PC-3 (cell line): ENCODE data around the gene TUBGCP6. TPM values are rescaled to one million over a fixed set of nuclear protein-coding genes. Genes with fewer than 3 reads are reported as not detected.

Source experiments
- ATAC-seq: fragments of 200-7000 bp; cut with Tn5 transposase; 2 replicates; pipeline ENCODE4 v1.9.1; 2020; ENCODE audit warnings: mild to moderate bottlenecking, moderate library complexity
- BruUV-seq: library from RNA; stranded (reverse); fragments of 400-500 nt; replicated peaks from 2 replicates; lab custom pipeline; 2021; lab: Mats Ljungman, UMichigan
- CTCF ChIA-PET: fragments of 300-600 bp; sonication (Branson Sonifier 250); formaldehyde crosslinking; loops from one replicate; lab custom pipeline; 2022; ENCODE audit warnings: antibody characterized with exemption; lab: Charles Lee
- POLR2A ChIA-PET: fragments of 300-600 bp; sonication (Branson Sonifier 250); formaldehyde crosslinking; loops from one replicate; lab custom pipeline; 2022; ENCODE audit warnings: antibody characterized with exemption; ENCODE audit not compliant: unreplicated experiment; lab: Charles Lee
- DNase-seq: peaks from one replicate; pipeline ENCODE4 v3.0.0-alpha.2; 2015
- H2AFZ ChIP-seq: fragments of 300-600 bp; sonication (generic); 2 replicates; pipeline ENCODE4 v1.6.0; 2016; ENCODE audit warnings: antibody characterized with exemption, low read length
- H3F3A ChIP-seq: fragments of 300-600 bp; sonication (generic); one replicate; pipeline ENCODE4 v1.6.0; 2017; ENCODE audit warnings: antibody characterized with exemption, low read length, control low read depth, mild to moderate bottlenecking; ENCODE audit not compliant: unreplicated experiment
- H3K27ac ChIP-seq: fragments of 300-600 bp; sonication (generic); 2 replicates; pipeline ENCODE4 v1.5.1; 2016; ENCODE audit warnings: mild to moderate bottlenecking, low read length
- H3K27me3 ChIP-seq: fragments of 300-600 bp; sonication (generic); 2 replicates; pipeline ENCODE4 v1.6.1; 2016; ENCODE audit warnings: low read length, mixed read lengths
- H3K36me3 ChIP-seq: fragments of 300-600 bp; sonication (generic); 2 replicates; pipeline ENCODE4 v1.6.1; 2016; ENCODE audit warnings: low read depth, mixed run types, low read length, mixed read lengths
- H3K4me1 ChIP-seq: fragments of 300-600 bp; sonication (generic); 2 replicates; pipeline ENCODE4 v1.5.1; 2016; ENCODE audit warnings: low read length; ENCODE audit not compliant: insufficient read depth
- H3K4me2 ChIP-seq: fragments of 300-600 bp; sonication (generic); 2 replicates; pipeline ENCODE4 v1.6.0; 2016; ENCODE audit warnings: low read length
- H3K4me3 ChIP-seq: fragments of 300-600 bp; sonication (generic); 2 replicates; pipeline ENCODE4 v1.5.1; 2016; ENCODE audit warnings: mild to moderate bottlenecking, low read length, mixed read lengths
- H3K79me2 ChIP-seq: fragments of 300-600 bp; sonication (generic); 2 replicates; pipeline ENCODE4 v1.6.1; 2017; ENCODE audit warnings: low read length, mixed read lengths
- H3K9ac ChIP-seq: fragments of 300-600 bp; sonication (generic); 2 replicates; pipeline ENCODE4 v1.6.0; 2016; ENCODE audit warnings: mild to moderate bottlenecking, low read length
- H3K9me2 ChIP-seq: fragments of 300-600 bp; sonication (generic); replicated peaks from 2 replicates; pipeline ENCODE4 v1.6.1; 2016; ENCODE audit warnings: mixed run types, low read length, mixed read lengths
- H3K9me3 ChIP-seq: fragments of 300-600 bp; sonication (generic); 2 replicates; pipeline ENCODE4 v1.6.1; 2016; ENCODE audit warnings: low read length, mixed read lengths
- H4K20me1 ChIP-seq: fragments of 300-600 bp; sonication (generic); 2 replicates; pipeline ENCODE4 v1.6.1; 2016; ENCODE audit warnings: low read length, mixed read lengths
- EZH2 ChIP-seq: fragments of 300-600 bp; sonication (generic); IDR thresholded peaks from one replicate; pipeline ENCODE4 v1.6.1; 2017; ENCODE audit warnings: antibody characterized with exemption, mild to moderate bottlenecking, low read length; ENCODE audit not compliant: unreplicated experiment
- EZH2phosphoT487 ChIP-seq: fragments of 300-600 bp; sonication (generic); IDR thresholded peaks from 2 replicates; pipeline ENCODE4 v1.6.1; 2018; ENCODE audit warnings: mild to moderate bottlenecking, antibody characterized with exemption, low read length, borderline replicate concordance
- intact Hi-C: fragments of 100-400 bp; cut with micrococcal nuclease; formaldehyde crosslinking; loops from 2 replicates; pipeline ENCODE4 v1.9.0; 2023
- total RNA-seq: library from RNA; depleted of rRNA; stranded (reverse); fragments of >200 nt; gene quantifications from 2 replicates; pipeline ENCODE4 v1.2.3, GENCODE V29; 2014
- TF ChIP-seq, protein P1 (sequence below): fragments of 300-600 bp; sonication (generic); conservative IDR thresholded peaks from 2 replicates; pipeline ENCODE4 v1.5.1; 2017; ENCODE audit warnings: antibody characterized with exemption, low read depth, mild to moderate bottlenecking, low read length

The TUBGCP6 gene
- total RNA-seq, 1 experiment from 2014 or later: 32.1 TPM

DNA sequence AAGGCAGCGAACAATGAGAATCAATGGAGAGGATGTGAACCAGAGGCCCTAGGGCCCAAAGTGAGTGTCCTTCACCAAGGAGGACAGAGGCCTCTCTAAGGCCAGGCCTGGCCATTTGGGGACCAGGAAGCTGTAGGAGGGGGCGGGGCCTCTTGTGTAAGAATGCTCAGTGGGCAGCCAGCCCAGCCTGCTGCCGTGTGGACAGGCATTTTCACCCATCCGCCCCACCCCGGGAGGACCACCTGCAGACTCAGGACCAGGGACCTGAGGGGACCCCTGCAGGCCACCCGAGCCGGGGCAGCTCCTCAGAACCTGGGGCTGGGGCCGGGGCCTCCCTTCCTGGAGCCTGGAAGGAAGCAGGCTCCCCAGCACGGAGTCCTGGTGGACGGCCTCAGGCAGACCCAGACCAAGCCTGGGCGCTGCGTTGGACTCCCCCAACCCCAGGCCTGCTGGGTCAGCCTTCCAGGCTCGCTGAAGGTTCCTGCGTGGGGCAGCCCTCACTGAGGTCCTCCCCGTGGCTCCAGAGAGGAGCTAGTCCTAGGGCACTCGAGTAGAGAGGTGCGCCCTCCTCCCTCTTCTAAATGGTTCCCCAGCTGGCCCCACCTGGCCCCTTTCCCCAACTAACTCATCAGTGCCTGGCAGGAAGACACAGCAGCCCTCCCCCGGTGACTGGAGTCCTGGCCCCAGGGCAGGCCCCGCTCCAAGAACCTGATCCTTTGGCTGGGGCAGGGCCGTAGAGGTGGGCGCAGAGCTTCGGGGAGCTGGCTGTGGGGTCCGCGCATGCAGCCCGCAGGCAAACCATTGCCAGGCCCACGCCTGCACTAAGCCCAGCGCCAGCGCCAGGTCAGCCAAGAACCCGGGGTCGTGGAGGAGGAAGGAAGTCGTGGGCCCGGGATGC lies 60.6 kb downstream of the TUBGCP6 start:
- intact Hi-C loops: no loop called here
- Histone ChIP-seq H3K9me2 (no peaks in the 10 kb centered on the region), H3K4me3 (no peak overlapping the region), H3K9me3 (no peaks in the 10 kb centered on the region), H3K4me2 (no peak overlapping the region), H2AFZ (no peak overlapping the region), H3K27ac (no peak overlapping the region), H3F3A (no peaks in the 10 kb centered on the region), H3K9ac (no peak overlapping the region), H3K36me3 (no peaks in the 10 kb centered on the region), H4K20me1 (no peaks in the 10 kb centered on the region), H3K27me3 (no peaks in the 10 kb centered on the region), H3K4me1 (peaks cover 16% of the 10 kb centered on the region), H3K79me2 (peaks cover 30% of the 10 kb centered on the region)
- ChIA-PET POLR2A (no interaction called here), CTCF (no interaction called here)
- ATAC-seq (no peak), DNase-seq (peak; percentile 13)
- TF ChIP-seq EZH2: no peak
- no TSS peak for BruUV-seq

DNA sequence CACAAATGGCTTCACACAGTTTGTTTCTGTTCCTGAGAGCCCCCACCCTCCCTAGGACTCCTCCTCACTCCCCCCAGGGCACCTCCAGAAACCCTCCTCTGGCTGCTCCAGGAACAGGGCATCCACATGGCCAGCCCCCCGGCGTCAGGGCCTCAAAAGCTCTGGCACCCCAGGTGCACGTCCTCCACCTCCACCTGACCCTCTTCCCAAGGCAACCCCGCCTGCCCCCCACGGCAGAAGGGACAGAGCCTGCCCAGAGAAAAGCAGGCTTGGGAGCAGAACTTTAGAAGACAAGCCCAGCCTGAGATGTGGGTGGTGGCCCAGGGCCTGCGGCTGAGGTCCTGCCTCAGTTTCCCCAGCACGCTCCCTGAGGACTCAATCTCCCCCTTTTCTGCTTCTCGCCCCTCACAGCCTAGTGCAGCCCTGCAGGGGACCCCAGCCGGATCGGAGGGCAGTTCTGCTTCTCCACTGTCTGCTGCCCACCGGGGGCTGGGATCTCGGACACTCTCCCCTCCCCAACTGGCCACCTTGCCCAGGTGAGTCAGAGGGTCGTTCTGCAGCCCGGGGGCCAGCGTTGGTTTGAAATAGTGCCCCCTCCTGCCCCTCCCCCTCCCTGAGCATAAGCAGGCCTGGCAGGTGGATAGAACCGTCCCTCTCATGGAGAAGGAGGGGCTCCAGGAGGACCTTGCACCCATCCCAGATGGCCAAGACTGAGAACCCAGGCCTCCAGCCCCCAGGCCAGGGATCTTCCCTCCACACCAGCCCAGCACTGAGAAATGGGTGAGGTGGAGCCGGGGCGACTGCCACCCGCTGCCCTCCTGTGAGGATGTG lies 61.5 kb downstream of the TUBGCP6 start:
- POLR2A ChIA-PET: no interaction called here
- CTCF ChIA-PET: no interaction called here
- ATAC-seq: no peak

More for the DNA sequence above, 61.5 kb downstream of the TUBGCP6 start:
- H3K4me2 ChIP-seq: no peak overlapping the region
- BruUV-seq: no TSS peak
- no peak overlapping the region for H3K4me3 ChIP-seq
- no peak for DNase-seq
- no peak overlapping the region for H3K27ac ChIP-seq
- no peaks in the 10 kb centered on the region for H3F3A ChIP-seq
- H3K4me1 ChIP-seq: peaks cover 11% of the 10 kb centered on the region
- H2AFZ ChIP-seq: no peak overlapping the region
- H3K79me2 ChIP-seq: peaks cover 21% of the 10 kb centered on the region
- H3K9ac ChIP-seq: no peak overlapping the region
- no peaks in the 10 kb centered on the region for H3K9me2 ChIP-seq
- no peaks in the 10 kb centered on the region for H3K27me3 ChIP-seq
- H4K20me1 ChIP-seq: no peaks in the 10 kb centered on the region
- intact Hi-C loops: no loop called here
- no peak for TF ChIP-seq EZH2phosphoT487
- TF ChIP-seq, protein P1, sequence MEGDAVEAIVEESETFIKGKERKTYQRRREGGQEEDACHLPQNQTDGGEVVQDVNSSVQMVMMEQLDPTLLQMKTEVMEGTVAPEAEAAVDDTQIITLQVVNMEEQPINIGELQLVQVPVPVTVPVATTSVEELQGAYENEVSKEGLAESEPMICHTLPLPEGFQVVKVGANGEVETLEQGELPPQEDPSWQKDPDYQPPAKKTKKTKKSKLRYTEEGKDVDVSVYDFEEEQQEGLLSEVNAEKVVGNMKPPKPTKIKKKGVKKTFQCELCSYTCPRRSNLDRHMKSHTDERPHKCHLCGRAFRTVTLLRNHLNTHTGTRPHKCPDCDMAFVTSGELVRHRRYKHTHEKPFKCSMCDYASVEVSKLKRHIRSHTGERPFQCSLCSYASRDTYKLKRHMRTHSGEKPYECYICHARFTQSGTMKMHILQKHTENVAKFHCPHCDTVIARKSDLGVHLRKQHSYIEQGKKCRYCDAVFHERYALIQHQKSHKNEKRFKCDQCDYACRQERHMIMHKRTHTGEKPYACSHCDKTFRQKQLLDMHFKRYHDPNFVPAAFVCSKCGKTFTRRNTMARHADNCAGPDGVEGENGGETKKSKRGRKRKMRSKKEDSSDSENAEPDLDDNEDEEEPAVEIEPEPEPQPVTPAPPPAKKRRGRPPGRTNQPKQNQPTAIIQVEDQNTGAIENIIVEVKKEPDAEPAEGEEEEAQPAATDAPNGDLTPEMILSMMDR: no peak
- no peak for TF ChIP-seq EZH2
- no peaks in the 10 kb centered on the region for H3K36me3 ChIP-seq
- H3K9me3 ChIP-seq: no peaks in the 10 kb centered on the region
